ENCODE results near the gene PSG2. TPM values are rescaled to one million over a fixed set of nuclear protein-coding genes. Genes with fewer than 3 reads are reported as not detected.
"Not testable (repeated sequence)": the region's sequence is repeated elsewhere in the genome, so short reads cannot be mapped to it uniquely, and the experiment has no call there.

The PSG2 gene
- polyA plus RNA-seq, 1 donor: 0.56 TPM

GRCh38 chr19:43078311-43078710 lies 4.2 kb downstream of the PSG2 start:
- DNase-seq (ENCODE audit: low read depth): no peak

GRCh38 chr19:43077881-43078280 lies 4.6 kb downstream of the PSG2 start:
- DNase-seq (ENCODE audit: low read depth): not testable (repeated sequence)

DNA sequence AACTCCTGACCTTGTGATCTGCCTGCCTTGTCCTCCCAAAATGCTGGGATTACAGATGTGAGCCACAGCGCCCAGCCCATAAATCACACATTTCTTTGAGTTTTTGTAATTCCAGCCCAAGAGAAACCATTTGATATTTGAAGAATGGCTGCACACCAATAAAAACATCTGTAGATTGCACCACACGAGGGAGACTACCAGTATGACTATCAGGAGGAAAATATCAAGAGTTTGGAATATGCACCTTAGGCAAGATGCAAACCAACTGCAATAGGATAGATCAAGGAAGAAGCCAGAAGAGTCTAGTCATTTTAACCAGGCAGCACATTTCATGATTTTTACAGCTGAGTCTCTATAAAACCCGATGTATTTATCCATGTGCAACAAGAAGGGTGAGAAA lies 20.1 kb downstream of the PSG2 start:
- not testable (repeated sequence) for DNase-seq (ENCODE audit: low read depth)

DNA sequence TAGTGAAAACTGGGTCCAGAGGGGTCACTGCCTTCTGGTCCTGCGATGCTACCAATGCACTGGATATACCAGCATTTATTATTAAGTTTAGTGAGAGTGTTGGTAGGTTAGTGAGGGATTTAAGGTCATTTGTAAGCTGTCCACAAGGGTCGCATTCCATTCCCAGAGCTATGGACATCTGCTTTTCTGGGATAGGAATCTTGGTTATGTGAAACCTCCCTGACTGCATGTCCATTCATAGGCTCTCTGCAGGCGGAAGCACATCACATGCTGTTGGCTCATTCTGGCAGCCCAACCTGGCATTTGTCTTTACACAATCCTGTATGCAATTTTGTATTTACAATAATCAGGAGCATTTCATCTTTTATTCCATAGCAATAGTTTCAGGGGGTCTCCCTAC lies 21.2 kb downstream of the PSG2 start:
- DNase-seq (ENCODE audit: low read depth): not testable (repeated sequence)

DNA sequence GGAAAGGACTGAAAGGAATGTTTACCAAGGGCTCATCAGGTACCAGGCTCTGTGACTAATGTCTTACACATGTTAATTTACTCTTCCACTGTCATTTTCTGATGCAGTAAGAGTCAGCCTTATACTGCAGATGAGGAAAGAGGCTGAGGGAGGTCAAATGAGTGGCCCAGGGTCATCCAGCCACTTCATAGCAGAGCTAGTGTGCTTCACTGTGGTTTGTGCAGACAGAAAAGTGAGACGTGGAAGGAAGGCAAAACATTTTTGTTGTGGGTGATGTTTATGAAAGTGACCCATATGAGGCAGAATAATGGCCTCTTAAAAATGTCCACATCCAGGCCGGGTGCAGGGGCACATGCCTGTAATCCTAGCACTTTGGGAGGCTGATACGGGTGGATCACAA lies 22.2 kb downstream of the PSG2 start:
- DNase-seq (ENCODE audit: low read depth): not testable (repeated sequence)

GRCh38 chr19:43059482-43059881 lies 23.0 kb downstream of the PSG2 start:
- DNase-seq (ENCODE audit: low read depth): not testable (repeated sequence)

DNA sequence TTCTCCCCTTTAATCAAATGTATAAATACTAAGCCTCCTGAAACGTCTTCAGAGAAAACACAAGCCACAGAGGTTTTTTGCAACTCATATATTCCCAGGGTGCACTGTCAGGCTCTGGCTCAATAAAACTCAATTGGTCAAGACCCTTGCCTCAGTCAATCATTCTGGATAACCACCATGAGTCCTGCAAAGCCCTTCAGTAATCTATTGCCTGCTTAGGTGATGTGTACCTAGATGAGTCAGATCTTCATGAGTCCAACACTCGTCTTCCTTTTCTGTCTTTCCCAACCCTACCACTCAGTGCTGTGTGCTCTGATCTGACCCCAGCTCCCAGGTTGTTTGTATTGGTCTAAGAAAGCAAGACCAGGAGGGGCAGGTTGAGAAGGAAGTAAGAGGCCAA lies 24.1 kb downstream of the PSG2 start:
- not testable (repeated sequence) for DNase-seq (ENCODE audit: low read depth)

DNA sequence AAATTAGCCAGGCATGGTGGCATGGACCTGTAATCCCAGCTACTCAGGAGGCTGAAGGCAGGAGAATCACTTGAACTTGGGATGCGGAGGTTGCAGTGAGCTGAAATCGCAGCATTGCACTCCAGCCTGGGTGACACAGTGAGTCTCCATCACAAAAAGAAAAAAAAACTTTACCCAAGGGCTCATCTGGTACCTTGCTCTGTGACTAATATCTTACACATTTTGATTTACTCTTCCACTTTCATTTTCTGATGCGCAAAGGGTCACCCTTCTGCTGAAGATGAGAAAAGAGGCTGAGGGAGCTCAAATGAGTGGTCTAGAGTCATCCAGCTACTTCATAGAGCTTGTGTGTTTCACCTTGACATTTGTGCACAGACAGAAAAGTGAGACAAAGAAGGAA lies 34.5 kb downstream of the PSG2 start:
- DNase-seq (ENCODE audit: low read depth): not testable (repeated sequence)

- DNase-seq (ENCODE audit: low read depth): not testable (repeated sequence)
Observed at GRCh38 chr19:43046578-43046977, 35.9 kb downstream of the PSG2 start.

DNA sequence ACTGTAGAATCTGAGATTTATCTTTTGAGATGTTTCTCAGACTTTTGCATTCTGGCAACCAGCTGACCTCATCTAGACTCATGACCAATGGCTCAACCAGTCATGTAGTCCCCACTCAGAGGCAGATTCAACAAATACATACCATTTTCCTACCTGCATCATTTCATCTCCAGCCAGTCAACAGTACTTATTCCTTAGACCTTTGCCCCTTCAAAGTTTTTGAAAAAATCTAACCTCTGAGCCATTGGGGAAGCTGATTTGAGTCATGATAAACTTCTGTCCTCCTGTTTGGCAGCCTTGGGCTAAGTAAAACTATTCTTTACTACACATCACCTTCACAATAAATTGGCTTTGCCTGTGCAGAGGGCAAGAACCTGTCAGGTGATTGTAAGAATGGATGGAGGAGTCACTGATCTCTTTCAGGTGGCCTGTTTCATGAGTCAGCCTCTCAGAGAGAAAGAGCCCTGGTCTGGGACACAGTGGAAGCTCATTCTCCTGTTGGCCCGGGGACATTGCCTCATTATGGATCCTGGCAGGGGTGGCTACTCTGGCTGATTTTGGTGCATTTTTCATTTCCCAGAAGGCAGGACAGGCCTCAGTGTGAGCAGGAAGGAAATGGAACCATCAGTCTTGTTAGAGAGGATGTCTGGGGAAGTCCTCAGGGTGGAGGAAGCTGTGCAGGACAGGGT lies 38.9 kb downstream of the PSG2 start:
- not testable (repeated sequence) for DNase-seq (ENCODE audit: low read depth)

- DNase-seq (ENCODE audit: low read depth): not testable (repeated sequence)
Observed at GRCh38 chr19:43031645-43032044, 50.9 kb downstream of the PSG2 start.

GRCh38 chr19:43028866-43029265 lies 53.6 kb downstream of the PSG2 start:
- DNase-seq (ENCODE audit: low read depth): no peak

GRCh38 chr19:43027985-43028384 lies 54.5 kb downstream of the PSG2 start:
- DNase-seq (ENCODE audit: low read depth): not testable (repeated sequence)

- DNase-seq (ENCODE audit: low read depth): not testable (repeated sequence)
Observed at GRCh38 chr19:43027061-43027460, 55.4 kb downstream of the PSG2 start.

DNA sequence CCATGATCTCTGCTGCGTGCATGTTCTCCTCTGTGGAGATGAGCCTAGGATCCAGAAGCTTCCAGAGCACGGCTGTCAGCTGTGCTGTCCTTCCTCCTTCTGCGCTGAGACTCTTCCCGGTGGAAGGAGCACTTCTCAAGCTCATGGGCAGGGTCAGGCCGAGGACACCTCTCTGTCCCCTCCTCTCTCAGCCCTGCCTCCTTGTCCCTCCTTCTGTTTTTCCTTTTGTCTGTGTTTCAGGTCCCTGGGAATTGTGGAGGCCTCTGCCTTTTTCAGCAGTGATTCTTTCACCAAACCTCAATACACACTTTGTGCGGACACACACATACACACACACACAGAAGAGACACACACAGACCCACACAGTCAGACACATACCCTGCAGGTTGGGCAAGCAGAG lies 56.1 kb downstream of the PSG2 start, which contains the start of gene PSG11:
Gene PSG11, minus strand, starts transcription at position 101 of the 400 bp plus-strand sequence. Its CDS starts 97 bp downstream, at position 4.
- DNase-seq (ENCODE audit: low read depth): not testable (repeated sequence)

- DNase-seq (ENCODE audit: low read depth): not testable (repeated sequence)
Observed at GRCh38 chr19:43022098-43022497, 60.4 kb downstream of the PSG2 start.

DNA sequence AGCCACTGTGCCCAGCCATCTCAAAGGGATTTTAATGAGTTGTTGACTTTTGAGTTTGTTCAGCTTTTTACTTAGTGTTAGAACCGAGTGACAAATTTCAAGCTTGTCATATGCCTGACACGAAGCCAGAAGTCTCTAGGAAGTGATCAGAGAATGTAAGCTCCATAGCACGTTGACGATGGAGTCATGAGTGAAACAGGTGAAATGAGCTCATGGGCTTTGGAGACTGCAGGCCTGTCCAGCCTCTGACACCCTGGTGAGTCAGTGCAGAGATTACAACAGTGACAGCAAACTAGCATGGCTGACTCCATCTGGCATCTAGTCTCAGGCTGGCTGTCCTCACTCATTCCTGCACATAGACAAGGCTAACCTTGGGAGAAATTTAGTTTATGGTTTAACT lies 60.9 kb downstream of the PSG2 start:
- DNase-seq (ENCODE audit: low read depth): not testable (repeated sequence)

GRCh38 chr19:43019588-43019987 lies 62.9 kb downstream of the PSG2 start:
- not testable (repeated sequence) for DNase-seq (ENCODE audit: low read depth)

Other genes starting within 250 kb of the PSG2 start
- 0.28 TPM for gene PSG1, start 203.0 kb downstream of the PSG2 start, polyA plus RNA-seq (ENCODE audit: insufficient read length)
- 0.16 TPM for gene PSG6, start 164.8 kb downstream of the PSG2 start, polyA plus RNA-seq (ENCODE audit: insufficient read length)
- gene PSG7, start 145.5 kb downstream of the PSG2 start, polyA plus RNA-seq (ENCODE audit: insufficient read length): not detected
- 0.83 TPM for gene PSG11, start 56.2 kb downstream of the PSG2 start, polyA plus RNA-seq (ENCODE audit: insufficient read length)
- 0.42 TPM for gene PSG5, start 103.8 kb upstream of the PSG2 start, polyA plus RNA-seq (ENCODE audit: insufficient read length)
- gene PSG4, start 122.9 kb upstream of the PSG2 start, polyA plus RNA-seq (ENCODE audit: insufficient read length): not detected
- gene PSG9, start 186.8 kb upstream of the PSG2 start, polyA plus RNA-seq (ENCODE audit: insufficient read length): 0.09 TPM